GM19240 (cell line): ENCODE results near the gene PSMB5.
A peak's percentile ranks its signal among the peaks of the same experiment; 100 is the strongest.

Source experiments
- DNase-seq: peaks from one replicate; pipeline ENCODE4 v3.0.0; 2011; ENCODE audit warnings: low spot score; ENCODE audit not compliant: insufficient read length

Gene PSMB5

DNA sequence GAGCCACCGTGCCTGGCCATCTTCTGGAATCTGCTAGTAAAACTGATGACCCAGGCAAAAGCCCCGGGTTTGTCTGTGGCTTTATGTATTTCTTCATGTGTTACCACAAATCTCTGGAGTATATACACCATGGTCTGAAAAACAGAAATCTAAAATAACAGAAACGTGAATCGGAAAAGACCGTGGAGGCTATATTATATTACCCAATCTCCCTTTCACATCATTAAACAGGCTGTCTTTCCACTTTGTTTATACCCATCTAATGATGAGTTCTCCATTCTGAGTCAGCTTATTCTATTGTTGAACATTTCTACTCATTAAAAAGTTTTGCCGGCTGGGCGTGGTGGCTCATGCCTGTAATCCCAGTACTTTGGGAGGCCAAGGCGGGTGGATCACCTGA lies 42.8 kb downstream of the PSMB5 start:
- DNase-seq, result no peak

DNA sequence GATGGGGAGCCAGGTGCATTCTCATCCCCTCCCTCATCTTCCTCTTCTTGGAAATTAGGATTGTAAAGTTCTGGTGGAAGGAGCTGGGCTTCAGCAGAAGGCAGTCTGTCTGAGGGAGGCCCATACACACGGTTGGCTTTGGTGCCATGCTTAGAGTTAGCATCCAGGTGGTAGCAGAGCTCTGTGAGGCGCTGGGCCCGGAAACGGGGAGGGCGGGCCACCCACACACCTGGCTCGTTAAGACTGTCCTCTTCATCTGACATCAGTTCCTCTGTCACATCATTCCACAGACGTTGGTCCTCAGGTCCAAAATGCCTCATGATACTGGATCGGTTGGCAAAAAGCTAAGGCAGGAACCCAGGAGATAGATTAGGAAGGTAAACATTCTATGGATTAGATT lies 47.4 kb downstream of the PSMB5 start:
- no peak for DNase-seq

DNA sequence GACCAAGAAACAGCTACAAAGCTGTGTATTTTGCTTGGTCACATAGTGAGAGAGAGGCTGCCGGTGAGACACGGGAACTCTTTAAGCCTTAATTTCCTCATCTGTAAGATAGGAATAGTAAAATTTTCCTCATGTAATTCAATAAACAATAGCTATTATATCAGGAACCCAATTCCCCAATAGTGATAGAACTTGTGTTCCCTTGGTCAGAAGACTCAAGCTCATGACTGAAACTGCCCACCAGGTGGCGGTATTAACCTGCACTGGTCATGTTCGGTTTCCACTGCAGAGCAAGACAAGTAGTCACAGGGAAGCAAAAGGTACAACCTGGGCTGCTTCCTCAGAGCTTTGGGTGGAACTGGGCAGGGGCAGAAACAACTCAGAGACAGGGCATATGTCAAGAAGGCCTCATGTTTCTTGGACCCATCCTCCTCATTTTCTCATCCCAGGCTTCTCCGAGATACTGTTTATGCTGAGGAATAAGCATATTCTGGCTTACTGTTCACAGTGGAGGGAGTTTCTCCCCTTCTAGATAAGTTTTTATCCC lies 48.1 kb downstream of the PSMB5 start:
- peak; percentile 82 for DNase-seq

DNA sequence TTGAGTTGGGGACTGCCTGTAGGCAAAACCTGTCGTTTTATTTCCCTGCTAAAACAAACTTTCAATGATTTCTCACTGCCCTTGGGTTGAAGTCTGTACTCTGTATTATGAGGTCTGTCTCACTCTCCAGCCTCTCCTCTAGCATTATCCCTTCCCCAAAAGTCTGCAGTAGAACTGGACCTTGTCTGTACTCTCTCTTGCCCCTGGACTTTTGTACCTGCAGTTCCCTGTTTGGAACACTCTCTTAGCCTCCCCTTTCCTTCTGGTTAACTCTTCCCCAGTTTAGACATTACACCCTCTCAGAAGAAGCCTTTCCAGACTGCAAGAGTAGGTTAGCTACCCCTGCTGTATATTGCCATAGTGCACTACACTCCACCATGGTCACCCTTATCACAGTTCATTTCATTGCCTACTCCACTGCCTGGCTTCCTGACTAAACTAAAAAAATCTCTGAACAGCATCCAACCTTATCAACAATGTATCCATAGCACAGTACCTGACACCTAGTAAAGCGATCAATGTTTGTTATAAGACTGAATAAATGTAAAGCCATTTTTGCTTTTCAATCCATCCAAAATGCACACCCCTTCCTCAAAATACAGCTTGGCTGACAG lies 48.7 kb downstream of the PSMB5 start:
- no peak for DNase-seq

DNA sequence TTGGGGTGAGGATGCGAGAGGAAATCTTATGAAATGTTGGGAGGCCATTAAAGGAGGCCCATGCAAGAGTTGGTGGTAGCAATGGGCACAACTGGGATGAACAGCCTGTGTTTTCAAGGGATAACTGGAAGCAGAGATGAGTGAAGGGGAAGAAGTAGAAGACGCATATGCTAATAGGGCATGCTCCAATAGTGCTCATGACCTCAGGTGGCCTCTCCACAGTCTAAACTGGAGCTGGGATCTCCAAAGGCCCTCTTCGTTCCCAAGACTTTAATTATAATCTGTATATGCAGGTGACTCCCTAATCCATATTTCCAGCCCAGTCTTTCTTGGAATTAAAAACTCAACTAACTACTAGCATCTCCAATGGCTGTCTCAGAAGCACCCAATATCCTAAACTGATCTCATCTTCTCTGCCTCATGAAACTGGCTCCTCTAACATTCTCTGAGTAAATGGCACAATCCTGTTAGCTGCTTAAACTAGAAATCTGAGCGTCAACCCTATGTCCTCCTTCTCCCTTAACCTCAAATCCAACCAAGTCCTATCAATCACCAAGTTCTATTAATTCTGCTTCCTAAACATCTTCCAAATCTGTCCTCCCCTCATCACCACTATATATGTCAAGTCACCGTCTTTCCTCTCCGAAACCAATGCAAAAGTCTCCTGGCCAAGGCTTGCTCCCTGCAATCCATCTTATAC lies 49.6 kb downstream of the PSMB5 start:
- no peak for DNase-seq

DNA sequence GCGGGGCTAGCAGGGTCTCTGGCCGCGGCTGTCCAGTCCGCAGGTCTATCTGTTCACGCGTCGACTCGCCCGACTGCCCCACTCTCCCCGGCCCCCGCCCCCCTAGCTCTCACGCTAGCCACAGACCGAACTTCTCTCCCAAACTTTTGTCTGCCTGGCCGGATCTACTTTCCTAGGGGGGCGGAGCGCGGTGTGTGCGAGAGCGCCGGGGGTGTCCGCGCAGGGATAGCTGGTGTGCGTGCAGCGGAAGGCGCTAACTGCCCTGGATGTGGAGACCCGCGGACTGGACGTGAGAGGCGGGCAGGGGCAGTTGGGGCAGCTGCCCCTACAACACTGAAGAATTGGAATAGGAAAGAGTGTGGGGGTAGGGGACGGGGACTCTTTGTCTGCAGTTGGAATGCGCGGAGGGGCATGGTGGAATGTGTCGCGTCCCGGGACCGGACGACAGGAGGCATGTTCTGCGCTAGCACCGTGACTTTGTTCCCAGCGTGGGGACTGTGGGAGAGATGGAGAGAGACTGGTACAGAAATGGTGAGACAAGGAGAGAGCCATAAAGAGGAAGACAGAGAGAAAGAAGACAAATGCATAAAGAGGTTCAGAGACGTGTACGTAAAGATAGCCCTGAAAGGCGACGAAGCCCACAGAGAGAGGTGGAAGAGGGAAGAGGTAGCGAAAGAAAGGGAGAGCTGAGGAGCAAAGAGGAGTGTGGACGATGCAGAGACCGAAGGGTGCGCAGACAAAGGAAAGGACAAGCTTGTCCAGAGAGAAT lies 52.0 kb downstream of the PSMB5 start, which contains the start of gene AJUBA:
AJUBA (minus strand) TSS at position 75 of the 769 bp plus-strand sequence. CDS start 285 bp downstream, outside the sequence.
- DNase-seq, result peak; percentile 69

DNA sequence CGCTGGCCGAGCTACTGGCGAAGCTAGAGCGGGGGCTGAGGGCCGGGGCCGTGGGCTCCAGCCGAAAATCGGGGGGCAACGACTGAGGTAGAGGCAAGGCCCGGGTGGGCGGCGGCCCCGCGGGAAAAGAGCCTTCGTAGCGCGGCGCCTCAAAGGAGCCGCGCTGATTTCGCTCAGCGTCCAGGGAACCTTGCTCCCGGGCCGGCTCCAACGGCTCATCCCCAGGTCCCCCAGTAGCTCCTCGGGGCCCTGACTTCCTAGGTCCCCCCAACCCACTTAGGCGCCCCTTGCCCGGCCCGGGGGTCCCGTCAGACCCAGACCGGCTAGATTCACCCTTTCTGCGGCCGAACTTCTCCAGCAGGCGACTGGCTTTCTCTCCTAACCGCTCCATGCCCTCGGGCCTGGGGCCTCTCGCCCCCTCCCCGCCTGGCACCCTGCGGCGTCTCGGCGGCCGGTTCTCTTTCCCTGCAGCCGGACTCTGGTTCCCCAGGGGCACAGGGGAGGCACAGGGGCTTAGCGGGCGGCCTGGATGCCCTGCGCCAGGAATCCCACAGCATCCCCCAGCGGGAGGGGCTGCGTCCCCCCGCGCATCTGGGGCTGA lies 52.7 kb downstream of the PSMB5 start:
- no peak for DNase-seq

DNA sequence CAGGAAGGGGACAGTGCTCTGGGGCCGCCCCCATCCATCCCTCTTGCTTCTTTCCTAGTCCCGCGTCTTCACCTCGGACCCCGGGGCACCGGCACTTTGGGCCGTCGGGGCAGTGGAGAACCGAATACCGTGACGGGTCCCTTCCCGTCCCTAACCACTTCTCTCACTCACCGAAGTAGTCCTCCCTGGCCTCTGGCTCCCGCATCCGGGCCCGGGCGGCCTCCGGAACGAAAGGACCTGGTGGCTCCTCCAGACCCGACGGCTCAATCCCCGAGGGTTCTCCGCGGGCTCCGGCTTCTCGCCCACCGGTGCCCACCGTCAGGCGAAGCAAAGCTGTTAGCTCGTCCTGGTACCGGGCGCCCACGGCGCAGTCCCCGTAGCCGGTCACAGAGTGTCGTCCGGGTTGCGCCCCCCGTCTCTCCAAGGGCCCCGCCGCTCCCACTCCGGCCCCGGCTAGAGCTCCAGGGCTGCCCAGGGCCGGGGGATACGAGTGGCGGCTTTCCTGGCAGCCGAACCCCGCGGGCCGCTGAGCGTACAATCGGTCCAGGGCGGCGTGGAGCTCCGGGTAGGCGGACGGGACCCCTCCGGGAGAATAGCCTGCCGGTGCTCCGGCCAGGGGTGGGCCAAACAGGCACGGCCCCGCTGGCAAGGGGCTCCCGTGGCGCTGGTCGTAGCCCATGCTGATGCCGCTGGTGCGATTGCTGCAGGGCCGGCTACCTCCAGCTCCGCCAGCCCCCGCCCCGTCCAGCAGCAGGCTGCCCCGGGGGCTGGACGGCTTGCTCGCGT lies 53.4 kb downstream of the PSMB5 start:
- no peak for DNase-seq

DNA sequence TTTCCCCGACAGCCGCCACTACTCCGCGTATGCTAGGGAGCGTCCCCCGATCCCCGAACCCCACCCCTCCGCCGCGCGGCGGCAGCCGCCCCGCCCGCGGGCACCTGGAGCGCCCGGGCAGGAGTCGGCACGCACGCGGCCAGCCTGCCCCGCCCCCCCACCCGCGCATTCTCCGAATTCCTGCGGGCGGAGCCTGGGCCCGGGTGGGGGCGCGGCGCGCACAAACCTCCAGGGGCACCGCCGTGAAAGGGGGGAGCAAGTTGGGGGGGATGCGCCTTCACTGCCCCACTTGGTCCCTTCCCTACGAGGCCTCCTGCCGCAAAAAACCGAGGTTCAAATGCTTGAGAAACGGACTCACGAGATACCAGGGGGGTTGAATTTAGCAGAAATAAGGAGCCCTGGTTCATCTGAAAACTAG lies 54.0 kb downstream of the PSMB5 start:
- DNase-seq, result no peak

DNA sequence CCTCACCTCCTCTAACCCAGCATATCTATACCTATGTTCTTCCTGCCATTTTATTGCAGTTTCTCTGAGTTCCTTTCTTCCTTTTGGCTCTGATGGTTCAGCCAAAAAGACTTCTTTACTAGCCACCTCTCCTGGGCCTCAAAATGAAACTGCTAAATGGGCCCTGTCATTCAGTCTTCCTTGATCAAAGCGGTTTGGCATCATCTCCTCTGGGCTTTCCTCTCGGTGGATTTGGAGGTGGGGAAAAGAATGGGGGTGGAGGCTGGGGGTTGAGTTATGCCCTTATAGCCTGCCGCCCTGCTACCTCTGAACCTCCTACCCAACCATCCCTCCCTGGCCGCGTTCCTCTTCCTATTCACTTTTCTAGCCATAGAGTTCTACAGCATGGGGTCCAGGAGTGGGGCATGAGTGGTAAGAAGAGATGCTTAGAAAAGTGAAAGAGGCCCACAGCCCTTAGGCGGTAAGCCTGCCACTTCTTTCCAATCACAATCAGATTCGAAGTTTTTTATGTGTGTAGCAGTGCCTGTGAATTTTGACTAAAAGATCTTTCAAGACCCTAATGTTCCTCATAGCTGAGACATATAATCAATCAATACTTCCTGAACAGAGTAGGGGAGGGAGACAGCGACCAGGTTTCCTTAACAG lies 54.8 kb downstream of the PSMB5 start:
- no peak for DNase-seq

DNA sequence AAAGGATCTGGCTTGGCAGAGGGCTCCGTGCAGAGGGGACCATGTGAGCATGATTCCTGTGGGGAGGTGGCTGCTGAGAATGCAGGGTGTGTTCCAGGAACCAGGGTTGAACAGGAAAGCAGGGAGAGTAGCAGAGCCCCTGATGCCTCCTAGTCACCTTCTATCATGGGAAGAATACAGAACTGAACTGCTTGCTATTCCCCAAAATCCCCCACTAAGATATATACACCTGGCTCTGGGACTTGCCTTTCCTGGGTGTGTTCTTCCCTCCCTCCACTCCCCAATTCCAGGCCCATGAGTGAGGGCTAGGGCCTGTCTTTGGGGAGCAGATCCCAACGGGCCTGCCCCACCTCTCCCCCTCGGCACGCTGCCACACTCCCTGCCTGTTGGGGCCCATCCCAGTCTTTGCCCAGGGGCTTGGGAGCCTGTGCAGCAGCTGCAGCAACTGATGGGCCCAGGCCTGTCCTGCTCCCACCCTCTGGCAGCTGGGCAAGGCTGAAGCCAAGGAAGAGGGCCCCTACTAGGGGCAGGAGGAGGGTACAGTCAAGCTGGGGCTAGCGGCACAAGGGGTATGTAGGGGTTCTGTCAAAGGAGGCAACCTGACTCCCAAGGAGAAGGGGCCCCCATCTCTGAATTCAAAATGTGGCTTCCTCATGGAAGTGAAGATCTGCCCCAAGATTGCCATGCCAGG lies 55.6 kb downstream of the PSMB5 start:
- DNase-seq, result no peak

DNA sequence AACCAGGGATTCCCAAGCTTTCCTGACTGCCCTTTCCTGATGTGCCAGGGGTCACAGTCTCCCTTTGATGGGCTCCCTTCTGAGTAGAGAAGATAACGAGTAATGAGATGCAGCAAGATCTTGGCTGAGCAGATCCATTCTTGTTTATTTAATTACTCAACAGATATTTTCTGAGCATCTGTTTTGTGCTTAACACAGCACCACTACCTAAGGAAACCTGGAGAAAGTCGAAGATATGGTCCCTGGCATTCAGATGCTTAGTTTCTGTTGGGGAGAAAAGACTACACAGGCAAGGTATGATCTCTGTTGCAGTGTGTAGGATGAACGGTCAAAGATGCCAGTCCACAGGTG lies 56.2 kb downstream of the PSMB5 start:
- DNase-seq, result no peak

DNA sequence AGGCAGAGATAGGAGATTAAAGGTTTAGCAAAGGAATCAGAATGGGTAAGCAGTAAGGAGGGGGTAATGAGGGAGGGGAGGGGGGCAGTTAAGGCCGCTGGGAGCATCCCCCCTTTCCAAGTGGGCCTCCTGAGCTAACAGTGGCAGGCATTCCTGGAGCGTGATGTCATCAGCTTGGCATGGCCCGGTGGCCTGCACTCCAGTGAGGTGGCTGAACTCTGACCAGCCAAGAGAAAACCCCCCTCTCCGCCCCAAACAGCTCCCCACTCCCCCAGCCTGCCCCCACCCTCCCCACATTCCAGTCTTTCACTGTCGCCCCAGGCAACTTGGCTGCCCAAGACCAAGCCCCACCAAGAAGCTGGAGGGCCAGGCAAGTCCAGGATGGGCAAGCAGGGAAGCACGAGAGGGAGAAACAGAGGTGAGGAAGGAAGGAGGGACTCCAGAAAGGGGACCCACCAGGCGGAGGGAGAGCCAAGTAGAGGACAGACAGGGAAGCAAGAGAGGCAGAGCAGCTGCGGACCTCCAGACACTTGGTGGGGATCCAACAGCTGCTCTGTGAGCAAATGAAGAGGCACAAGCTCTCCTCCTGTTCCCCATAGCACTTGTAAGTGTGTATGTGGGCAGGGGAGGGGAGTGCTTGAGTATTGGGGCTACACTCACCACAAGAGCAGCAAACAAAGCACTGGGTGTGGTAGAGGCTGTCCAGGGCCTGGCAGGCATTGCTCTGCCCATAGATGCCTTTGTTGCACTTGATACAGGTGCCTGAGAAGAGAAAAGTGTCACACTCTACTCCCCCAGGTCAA lies 56.8 kb downstream of the PSMB5 start:
- no peak for DNase-seq

DNA sequence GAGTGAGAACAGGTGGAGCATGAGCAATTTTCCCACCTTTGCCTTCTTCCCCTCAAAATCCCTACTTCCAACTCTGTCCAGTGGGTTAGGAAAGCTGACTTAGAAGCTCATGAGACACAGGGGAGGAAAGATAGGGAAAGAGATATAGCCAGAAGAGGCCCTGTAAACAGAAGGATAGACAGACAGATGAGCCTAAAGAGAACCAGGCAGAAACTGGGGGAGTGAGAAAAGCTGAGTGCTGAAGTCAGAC lies 57.3 kb downstream of the PSMB5 start:
- DNase-seq, result no peak

DNA sequence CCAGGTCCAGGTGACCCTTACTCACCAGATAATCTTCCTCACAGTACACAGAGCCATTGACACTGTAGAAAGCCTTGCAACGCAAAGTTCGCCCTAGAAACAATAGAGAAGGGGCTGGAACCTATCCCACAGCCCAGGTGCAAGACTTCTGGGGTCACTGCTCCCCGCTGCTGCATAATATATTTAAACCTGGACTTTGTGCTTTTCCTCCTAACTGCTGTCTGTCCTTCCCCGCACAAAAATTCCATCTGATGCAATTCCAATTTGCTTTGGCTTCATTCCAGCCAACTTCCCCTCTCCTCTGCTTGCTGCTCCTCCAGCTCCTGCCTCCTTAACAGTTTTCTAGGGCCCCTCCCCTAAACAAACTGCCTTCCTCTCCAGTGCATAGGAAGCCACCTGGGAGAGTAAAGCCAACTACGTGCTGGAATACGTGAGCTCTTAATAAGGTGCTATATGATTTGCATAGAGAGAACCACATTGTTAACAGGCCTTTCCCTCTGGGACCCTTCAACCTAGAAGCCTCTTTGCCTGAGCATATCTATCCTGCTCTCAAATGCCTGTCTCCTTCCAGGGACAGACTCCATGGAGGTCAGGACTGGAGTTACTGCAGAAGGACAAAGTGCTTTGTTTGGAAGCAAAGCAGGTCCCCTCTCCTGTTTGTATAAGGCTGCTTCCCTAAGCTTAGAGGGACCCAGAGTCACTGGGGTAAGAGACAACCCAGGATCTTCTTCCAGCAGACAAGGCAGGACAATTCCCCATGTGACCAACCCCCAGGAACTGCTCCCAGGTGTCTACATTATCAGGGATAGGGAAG lies 57.9 kb downstream of the PSMB5 start:
- no peak for DNase-seq
